Measurements from ENCODE around the gene GSTA4.

DNA sequence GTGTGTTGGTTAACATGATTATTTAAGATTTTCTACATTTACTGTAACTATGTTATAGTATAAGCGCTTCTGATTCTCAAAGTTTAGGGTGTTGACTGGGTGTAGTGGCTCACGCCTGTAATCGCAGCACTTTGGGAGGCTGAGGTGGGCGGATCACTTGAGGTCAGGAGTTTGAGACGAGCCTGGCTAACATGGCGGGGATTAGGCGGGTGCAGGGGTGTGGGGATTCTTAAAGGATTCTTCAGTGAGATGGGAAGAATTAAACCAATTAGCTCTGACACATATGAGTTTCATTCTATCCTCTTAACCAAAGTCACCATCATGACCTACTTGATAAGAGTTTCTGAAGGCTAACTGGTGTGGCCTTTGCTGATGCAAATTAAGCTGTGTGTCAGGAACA, 39.2 kb downstream of the GSTA4 start:
- TF ChIP-seq, protein P1, sequence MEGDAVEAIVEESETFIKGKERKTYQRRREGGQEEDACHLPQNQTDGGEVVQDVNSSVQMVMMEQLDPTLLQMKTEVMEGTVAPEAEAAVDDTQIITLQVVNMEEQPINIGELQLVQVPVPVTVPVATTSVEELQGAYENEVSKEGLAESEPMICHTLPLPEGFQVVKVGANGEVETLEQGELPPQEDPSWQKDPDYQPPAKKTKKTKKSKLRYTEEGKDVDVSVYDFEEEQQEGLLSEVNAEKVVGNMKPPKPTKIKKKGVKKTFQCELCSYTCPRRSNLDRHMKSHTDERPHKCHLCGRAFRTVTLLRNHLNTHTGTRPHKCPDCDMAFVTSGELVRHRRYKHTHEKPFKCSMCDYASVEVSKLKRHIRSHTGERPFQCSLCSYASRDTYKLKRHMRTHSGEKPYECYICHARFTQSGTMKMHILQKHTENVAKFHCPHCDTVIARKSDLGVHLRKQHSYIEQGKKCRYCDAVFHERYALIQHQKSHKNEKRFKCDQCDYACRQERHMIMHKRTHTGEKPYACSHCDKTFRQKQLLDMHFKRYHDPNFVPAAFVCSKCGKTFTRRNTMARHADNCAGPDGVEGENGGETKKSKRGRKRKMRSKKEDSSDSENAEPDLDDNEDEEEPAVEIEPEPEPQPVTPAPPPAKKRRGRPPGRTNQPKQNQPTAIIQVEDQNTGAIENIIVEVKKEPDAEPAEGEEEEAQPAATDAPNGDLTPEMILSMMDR (conservative IDR thresholded peaks at IDR 0.05 in 1 of 2, IDR thresholded peaks at IDR 0.05 in 1 of 2; ENCODE audit: extremely low read depth in 1 of 2, insufficient read depth in 1 of 2, low read depth in 1 of 2, low read length in 2 of 2) = no peak
- TF ChIP-seq EZH2 (IDR thresholded peaks at IDR 0.05; ENCODE audit: borderline replicate concordance, low read length) = no peak
